ENCODE measurements around the gene CCR5.
"Not testable (repeated sequence)": the region's sequence is repeated elsewhere in the genome, so short reads cannot be mapped to it uniquely, and the experiment has no call there.

Gene CCR5

DNA sequence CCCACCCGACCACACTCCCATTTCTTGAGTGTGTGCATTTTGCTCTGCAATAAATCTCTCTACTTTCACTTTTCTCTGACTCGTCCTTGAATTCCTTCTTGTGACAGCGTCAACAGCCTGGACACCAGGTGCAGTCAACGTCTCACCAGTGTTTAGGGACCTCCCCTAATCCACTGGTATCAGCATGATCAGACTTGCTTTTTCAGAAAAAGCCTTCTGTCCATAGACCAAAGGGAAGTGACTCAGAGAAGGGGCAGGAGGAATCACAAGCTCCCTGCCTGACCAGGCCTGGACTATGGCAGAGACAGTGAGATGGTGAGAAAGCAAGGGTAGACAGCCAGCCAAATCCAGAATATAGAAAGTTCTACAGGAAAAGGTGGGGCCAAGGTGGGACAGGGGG is 15.5 kb downstream of the CCR5 start:
- DNase-seq (ENCODE audit: insufficient read length, low spot score) (no peak), FAIRE-seq (no peak)
- TF ChIP-seq, protein P1, sequence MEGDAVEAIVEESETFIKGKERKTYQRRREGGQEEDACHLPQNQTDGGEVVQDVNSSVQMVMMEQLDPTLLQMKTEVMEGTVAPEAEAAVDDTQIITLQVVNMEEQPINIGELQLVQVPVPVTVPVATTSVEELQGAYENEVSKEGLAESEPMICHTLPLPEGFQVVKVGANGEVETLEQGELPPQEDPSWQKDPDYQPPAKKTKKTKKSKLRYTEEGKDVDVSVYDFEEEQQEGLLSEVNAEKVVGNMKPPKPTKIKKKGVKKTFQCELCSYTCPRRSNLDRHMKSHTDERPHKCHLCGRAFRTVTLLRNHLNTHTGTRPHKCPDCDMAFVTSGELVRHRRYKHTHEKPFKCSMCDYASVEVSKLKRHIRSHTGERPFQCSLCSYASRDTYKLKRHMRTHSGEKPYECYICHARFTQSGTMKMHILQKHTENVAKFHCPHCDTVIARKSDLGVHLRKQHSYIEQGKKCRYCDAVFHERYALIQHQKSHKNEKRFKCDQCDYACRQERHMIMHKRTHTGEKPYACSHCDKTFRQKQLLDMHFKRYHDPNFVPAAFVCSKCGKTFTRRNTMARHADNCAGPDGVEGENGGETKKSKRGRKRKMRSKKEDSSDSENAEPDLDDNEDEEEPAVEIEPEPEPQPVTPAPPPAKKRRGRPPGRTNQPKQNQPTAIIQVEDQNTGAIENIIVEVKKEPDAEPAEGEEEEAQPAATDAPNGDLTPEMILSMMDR (IDR thresholded peaks at IDR 0.05; ENCODE audit: insufficient read depth, missing control alignments) = no peak

DNA sequence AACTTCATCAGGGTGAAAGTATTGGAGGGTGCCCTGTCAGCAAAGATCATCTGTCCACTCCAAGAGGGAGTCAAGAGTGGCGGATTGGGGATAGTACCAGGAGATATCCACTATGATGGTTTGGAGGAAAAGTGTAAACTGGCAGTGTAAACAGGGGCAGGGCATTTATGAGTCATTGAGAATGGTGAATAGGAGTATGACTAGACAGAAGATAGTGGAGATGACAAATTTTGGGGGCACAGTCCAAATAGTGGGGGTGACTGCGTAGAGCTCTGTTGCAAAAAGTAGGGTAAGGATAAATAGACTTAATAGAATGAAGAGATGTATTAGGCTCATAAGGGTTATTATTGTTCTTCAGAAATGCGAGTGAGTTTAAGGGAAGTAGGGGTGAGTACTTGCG is 18.1 kb downstream of the CCR5 start:
- not testable (repeated sequence) for FAIRE-seq; DNase-seq (ENCODE audit: insufficient read length, low spot score)

DNA sequence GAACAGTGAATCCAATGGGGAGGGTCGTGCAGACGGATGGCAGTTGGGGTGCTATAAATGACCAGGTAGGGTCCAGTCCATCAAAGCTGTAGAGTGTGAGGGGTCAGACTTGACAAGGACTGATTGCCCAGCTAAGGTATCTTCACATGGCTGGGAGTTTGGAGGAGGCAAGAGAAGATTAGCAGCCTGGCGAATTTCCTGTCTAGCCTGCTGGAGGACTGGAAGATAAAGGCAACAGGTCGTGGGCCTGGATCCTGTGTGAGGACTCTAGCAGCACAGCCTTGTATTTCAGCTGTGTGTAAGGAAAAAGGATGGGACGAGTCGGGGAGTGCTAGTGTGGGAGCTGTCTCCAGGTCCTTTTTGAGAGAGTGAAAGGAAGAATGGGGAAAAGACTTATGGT is 18.6 kb downstream of the CCR5 start:
- TF ChIP-seq, protein P1 (IDR thresholded peaks at IDR 0.05; ENCODE audit: insufficient read depth, missing control alignments) = no peak
- no peak for DNase-seq (ENCODE audit: insufficient read length, low spot score)
- no peak for FAIRE-seq

DNA sequence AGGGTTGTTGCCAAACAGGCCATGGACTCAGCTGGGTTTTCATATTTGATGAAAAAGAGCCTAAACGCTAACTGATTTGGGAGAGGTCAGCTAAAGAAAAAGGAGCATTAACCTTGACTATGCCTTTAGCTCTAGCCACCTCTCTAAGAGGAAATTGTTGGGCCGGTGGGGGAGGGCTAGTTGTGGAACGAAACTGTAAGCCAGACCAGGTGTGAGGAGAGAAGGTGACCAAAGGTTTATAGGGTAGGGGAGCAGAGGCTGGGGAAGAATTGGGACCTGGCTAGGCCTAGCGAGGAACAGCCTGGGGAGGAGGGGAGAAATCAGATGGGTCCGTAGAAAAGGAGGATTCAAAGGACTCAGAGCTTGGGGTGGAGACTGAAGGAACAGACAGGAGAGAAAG is 20.8 kb downstream of the CCR5 start:
- DNase-seq (ENCODE audit: insufficient read length, low spot score); FAIRE-seq: not testable (repeated sequence)

DNA sequence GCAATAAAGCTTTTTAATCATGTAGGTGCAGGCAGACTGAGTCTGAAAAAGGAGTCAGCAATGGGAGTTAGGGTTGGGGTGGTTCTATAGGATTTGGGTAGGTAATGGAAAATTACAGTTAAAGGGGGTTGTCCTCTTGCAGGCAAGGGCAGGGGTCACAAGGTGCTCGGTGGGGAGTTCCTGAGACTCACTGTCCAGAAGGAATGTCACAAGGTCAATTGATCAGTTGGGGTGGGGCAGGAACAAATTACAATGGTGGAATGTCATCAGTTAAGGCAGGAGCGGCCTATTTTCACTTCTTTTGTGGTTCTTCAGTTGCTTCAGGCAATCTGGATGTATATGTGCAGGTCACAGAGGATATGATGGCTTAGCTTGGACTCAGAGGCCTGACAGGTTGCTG is 22.3 kb downstream of the CCR5 start:
- DNase-seq (ENCODE audit: insufficient read length, low spot score) (no peak), FAIRE-seq (no peak)
- TF ChIP-seq, protein P1 (IDR thresholded peaks at IDR 0.05; ENCODE audit: insufficient read depth, missing control alignments) = no peak

DNA sequence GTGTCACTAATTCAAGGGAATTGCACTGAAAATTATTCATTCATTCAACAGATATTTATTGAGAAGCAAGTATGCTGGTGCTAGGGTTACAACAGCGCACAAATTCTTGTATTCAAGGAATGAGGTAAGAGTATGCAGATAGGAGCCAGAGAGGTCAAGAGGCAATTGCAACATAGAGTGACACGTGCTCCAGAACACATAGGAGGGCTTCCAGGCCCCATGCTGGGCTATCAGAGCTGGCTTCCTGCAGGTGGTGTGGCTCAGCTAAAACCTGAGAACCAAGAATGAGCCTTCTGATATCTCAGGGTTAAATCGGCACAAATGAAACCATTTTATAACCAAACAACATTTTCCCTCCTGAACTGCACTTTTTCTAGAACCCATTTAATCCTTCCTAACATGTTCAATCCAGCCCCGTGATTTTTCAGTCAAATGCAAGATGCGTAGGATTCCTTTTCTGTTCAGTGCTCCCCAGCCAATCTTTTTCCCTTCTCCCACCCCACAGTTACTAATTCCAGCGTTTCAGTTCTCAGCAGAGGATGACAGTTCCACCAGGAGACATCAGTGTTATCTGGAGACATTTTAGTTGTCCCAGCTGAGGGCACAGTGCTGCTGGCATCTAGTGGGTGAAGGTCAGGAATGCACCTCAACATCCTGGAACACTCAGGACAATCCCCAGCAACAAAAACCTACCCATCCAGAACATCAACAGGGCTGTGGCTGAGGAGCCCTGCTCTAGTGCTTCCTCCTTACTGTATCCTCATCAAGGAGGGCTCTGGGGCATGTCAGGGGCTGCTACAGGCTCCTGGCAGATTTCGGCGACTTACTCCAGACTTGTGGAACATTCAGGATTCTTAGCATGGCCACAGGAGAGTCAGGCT is 23.0 kb downstream of the CCR5 start:
- FAIRE-seq = no peak
- no peak for DNase-seq (ENCODE audit: insufficient read length, low spot score)
- TF ChIP-seq, protein P1 (IDR thresholded peaks at IDR 0.05; ENCODE audit: insufficient read depth, missing control alignments) = no peak

DNA sequence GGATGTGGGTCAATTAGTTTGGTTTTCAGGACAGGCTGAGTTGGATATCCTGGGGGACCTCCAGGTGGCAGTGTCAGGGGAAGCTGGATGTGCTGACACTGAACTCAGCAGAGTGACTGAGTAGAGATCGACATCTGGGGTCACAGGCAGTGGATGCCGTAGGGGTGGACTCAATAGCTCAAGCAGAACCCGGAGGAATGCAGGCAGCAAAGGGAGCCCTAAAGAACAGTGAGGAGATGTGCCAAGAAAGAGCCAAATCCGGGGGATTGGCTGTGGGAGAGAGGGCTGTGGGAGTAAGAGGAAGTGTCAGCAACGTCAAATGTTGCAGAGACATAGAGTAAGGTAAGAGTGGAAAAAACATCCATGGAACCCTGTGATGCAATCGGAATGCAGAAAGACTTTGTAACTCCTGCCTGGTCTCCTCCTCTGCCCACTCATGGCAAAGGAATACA is 24.5 kb downstream of the CCR5 start:
- DNase-seq (ENCODE audit: insufficient read length, low spot score) = no peak
- FAIRE-seq = no peak
- TF ChIP-seq, protein P1 (IDR thresholded peaks at IDR 0.05; ENCODE audit: insufficient read depth, missing control alignments) = no peak

DNA sequence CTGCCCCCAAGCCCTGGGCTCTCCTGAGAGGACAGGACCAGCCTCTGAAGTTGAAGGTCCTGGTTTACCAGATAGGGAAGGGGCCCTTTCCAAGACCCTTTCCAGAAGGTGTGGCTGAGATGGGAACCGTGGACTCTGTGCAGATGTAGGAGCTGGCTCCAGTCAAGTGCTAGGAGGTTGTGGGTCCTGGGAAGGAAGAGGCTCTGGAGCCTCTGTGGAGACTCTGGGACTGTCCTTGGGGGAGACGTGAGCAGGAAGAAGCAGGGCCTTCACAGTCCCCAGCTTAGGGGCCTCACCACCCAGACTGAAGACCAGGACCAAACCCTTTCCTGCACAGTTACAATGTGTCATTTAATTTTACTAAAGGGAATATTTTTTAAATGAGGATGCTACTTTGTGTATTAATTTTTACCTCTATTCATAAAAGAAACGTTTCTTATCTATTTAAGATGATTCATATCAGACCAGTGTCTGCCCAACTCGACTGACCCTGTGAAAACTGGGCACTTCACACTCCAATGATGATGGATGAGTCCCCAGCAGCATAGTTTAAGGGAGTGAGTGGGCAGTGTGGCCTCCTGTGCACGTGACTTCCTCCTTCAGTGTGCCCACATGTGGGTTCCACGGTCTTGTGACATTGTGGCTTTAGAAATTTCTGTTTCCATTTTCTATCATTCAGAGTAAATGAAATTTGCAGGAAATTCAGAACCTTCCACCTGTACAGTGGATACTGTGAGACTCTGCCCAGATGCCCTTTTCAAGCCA is 25.2 kb downstream of the CCR5 start:
- DNase-seq (ENCODE audit: insufficient read length, low spot score) (no peak), FAIRE-seq (no peak)
- TF ChIP-seq, protein P1 (IDR thresholded peaks at IDR 0.05; ENCODE audit: insufficient read depth, missing control alignments) = no peak
